ENCODE measurements around the gene APOE. TPM values are rescaled to one million over a fixed set of nuclear protein-coding genes. Genes with fewer than 3 reads are reported as not detected.
"Not testable (repeated sequence)": the region's sequence is repeated elsewhere in the genome, so short reads cannot be mapped to it uniquely, and the experiment has no call there.

APOE gene
- total RNA-seq, 1 donor from 2014 or later: 89.0 TPM

DNA sequence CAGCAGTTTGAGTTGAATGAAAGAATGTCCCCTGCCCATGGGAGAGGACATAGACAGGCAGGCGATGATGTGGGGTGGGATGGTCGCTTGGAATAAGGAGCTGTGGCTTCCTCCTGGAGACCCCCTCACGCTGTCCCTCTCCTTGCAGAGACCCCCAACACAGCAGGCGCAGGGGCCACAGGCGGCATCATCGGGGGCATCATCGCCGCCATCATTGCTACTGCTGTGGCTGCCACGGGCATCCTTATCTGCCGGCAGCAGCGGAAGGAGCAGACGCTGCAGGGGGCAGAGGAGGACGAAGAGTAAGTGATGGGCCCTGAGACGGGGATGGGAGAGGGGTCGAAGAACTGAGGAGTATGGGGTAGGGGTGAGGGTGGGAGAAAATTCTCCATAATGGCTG is 23.5 kb upstream of the APOE start:
- TF ChIP-seq, protein P1, sequence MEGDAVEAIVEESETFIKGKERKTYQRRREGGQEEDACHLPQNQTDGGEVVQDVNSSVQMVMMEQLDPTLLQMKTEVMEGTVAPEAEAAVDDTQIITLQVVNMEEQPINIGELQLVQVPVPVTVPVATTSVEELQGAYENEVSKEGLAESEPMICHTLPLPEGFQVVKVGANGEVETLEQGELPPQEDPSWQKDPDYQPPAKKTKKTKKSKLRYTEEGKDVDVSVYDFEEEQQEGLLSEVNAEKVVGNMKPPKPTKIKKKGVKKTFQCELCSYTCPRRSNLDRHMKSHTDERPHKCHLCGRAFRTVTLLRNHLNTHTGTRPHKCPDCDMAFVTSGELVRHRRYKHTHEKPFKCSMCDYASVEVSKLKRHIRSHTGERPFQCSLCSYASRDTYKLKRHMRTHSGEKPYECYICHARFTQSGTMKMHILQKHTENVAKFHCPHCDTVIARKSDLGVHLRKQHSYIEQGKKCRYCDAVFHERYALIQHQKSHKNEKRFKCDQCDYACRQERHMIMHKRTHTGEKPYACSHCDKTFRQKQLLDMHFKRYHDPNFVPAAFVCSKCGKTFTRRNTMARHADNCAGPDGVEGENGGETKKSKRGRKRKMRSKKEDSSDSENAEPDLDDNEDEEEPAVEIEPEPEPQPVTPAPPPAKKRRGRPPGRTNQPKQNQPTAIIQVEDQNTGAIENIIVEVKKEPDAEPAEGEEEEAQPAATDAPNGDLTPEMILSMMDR (IDR thresholded peaks at IDR 0.05; ENCODE audit: insufficient read depth, low read length, poor library complexity, severe bottlenecking): no peak
- no peaks in the 10 kb centered on the region for H3K27me3 ChIP-seq (ENCODE audit: control insufficient read depth, insufficient read depth, low read length)
- no peak overlapping the region for H3K4me3 ChIP-seq (ENCODE audit: low read depth, low read length)
- no peak for DNase-seq (ENCODE audit: low read depth)
- no peaks in the 10 kb centered on the region for H3K36me3 ChIP-seq (ENCODE audit: control insufficient read depth, insufficient read depth, low read length)

DNA sequence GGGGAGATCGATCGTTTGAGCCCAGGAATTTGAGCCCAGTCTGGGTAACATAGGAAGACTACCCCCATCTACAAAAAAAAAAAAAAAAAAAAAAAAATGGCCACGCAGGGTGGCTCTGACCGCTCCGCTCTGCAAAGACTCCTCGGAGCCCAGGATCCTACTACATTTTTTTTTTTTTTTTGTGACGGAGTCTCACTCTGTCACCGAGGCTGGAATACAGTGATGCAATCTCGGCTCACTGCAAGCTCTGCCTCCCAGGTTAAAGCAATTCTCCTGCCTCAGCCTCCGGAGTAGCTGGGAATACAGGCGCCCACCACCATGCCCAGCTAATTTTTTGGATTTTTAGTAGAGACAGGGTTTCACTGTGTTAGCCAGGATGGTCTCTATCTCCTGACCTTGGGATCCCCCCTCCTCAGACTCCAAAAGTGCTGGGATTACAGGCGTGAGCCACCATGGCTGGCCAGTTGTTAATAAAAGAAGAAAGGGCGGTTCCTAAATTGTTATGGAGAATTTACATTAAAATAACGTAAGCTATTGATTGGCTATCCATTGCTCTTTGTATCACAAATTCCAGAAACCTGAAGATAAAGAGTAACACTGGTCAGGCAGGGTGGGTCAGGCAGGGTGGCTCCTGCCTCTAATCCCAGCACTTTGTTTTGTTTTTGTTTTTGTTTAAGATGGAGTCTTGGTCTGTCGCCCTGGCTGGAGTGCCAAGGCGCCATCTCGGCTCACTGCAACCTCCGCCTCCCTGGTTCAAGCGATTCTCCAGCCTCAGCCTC is 22.8 kb upstream of the APOE start:
- H3K27me3 ChIP-seq (ENCODE audit: control insufficient read depth, insufficient read depth, low read length); H3K4me3 ChIP-seq (ENCODE audit: low read depth, low read length); H3K36me3 ChIP-seq (ENCODE audit: control insufficient read depth, insufficient read depth, low read length); DNase-seq (ENCODE audit: low read depth): not testable (repeated sequence)

DNA sequence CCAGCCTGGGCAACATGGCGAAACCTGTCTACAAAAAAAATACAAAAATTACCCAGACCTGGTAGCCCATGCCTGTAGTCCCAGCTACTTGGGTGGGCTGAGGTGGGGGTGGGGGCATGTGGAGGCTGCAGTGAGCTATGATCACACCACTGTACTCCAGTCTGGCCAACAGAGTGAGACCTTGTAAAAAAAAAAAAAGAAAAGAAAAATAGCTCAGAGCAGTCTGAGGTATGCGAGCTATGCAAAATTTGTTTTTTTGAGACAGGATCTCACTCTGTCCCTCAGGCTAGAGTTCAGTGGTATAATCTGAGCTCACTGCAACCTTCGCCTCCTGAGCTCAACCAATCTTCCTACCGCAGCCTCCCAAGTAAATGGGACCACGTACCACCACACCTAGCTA is 21.7 kb upstream of the APOE start:
- Histone ChIP-seq H3K27me3 (ENCODE audit: control insufficient read depth, insufficient read depth, low read length) (no peaks in the 10 kb centered on the region), H3K4me3 (ENCODE audit: low read depth, low read length) (no peak overlapping the region), H3K36me3 (ENCODE audit: control insufficient read depth, insufficient read depth, low read length) (peaks cover 2% of the 10 kb centered on the region)
- TF ChIP-seq, protein P1 (IDR thresholded peaks at IDR 0.05; ENCODE audit: insufficient read depth, low read length, poor library complexity, severe bottlenecking): no peak
- no peak for DNase-seq (ENCODE audit: low read depth)

DNA sequence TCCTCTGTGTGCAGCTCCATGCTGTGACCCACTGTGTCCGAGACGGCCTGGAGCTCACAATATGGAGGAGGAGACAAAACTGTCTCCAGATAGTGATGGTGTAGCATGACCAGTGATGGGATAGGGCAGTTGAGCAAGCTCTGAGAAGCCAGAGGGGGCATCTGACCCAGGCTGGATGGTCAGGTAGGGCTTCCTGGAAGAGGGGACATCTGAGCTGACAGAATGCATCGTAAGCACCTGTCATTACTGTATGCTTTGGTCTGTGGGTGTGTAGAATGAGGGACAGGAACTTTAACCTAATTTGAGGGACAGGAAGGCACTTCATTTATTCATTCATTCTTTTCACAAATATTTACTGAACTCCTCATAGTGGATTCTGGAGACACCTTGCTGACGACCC is 21.0 kb upstream of the APOE start:
- Histone ChIP-seq H3K27me3 (ENCODE audit: control insufficient read depth, insufficient read depth, low read length) (no peaks in the 10 kb centered on the region), H3K36me3 (ENCODE audit: control insufficient read depth, insufficient read depth, low read length) (peaks cover 2% of the 10 kb centered on the region), H3K4me3 (ENCODE audit: low read depth, low read length) (no peak overlapping the region)
- TF ChIP-seq, protein P1 (IDR thresholded peaks at IDR 0.05; ENCODE audit: insufficient read depth, low read length, poor library complexity, severe bottlenecking): no peak
- no peak for DNase-seq (ENCODE audit: low read depth)

DNA sequence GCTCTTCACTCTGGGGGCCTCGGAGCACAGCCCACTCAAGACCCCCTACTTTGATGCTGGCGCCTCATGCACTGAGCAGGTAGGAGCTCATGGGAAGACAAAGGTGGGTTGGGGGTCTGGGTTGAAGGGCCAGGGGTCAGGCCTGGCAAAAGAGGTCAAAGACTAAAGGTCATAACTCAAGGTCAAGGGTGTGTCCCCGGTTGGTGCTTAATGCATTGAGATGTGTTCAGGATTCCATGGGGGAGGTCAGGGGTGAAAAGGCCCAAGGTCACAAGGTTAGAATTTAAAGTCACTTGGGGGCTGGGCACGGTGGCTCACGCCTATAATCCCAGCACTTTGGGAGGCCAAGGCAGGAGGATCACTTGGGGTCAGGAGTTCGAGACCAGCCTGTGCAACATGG is 19.5 kb upstream of the APOE start:
- H3K36me3 ChIP-seq (ENCODE audit: control insufficient read depth, insufficient read depth, low read length): peaks cover 2% of the 10 kb centered on the region
- no peaks in the 10 kb centered on the region for H3K27me3 ChIP-seq (ENCODE audit: control insufficient read depth, insufficient read depth, low read length)
- TF ChIP-seq, protein P1 (IDR thresholded peaks at IDR 0.05; ENCODE audit: insufficient read depth, low read length, poor library complexity, severe bottlenecking): no peak
- no peak overlapping the region for H3K4me3 ChIP-seq (ENCODE audit: low read depth, low read length)
- DNase-seq (ENCODE audit: low read depth): no peak

DNA sequence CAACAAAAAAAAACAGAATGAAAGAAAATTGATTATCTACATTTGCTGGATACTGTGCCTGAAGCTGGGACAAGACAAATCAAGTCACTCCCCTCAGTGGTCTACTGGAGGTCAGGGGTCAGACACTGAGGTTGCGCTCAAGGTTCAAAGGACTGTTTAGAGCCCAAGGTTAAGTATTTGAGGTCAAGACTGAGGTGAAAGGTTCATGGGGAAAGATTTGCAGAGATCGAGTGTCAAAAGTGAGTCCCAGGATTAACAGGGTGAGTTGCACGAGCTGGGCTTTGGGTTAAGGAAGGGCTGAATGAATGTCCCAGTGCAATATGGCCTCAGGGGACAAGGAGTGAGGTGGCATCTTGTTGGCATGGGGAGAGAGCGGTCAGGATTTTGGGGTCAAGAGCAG is 17.9 kb upstream of the APOE start:
- TF ChIP-seq, protein P1 (IDR thresholded peaks at IDR 0.05; ENCODE audit: insufficient read depth, low read length, poor library complexity, severe bottlenecking): no peak
- Histone ChIP-seq H3K27me3 (ENCODE audit: control insufficient read depth, insufficient read depth, low read length) (no peaks in the 10 kb centered on the region), H3K36me3 (ENCODE audit: control insufficient read depth, insufficient read depth, low read length) (peaks cover 2% of the 10 kb centered on the region), H3K4me3 (ENCODE audit: low read depth, low read length) (no peak overlapping the region)
- no peak for DNase-seq (ENCODE audit: low read depth)

DNA sequence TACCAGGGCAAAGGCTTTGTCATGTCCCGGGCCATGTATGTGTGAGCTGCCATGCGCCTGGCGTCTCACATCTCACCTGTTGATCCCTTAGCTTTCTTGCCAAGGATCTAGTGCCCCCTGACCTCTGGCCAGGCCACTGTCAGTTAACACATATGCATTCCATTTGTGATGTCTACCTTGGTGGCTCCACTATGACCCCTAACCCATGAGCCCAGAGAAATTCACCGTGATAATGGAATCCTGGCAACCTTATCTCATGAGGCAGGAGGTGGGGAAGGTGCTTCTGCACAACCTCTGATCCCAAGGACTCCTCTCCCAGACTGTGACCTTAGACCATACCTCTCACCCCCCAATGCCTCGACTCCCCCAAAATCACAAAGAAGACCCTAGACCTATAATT is 17.3 kb upstream of the APOE start:
- not testable (repeated sequence) for H3K36me3 ChIP-seq (ENCODE audit: control insufficient read depth, insufficient read depth, low read length); H3K27me3 ChIP-seq (ENCODE audit: control insufficient read depth, insufficient read depth, low read length)

More for the DNA sequence above, 17.3 kb upstream of the APOE start:
- not testable (repeated sequence) for DNase-seq (ENCODE audit: low read depth); H3K4me3 ChIP-seq (ENCODE audit: low read depth, low read length)

All from kidney epithelial cell (primary cell).